Measurements from ENCODE around the gene GABBR2.
A peak's percentile ranks its signal among the peaks of the same experiment; 100 is the strongest.

Gene GABBR2

DNA sequence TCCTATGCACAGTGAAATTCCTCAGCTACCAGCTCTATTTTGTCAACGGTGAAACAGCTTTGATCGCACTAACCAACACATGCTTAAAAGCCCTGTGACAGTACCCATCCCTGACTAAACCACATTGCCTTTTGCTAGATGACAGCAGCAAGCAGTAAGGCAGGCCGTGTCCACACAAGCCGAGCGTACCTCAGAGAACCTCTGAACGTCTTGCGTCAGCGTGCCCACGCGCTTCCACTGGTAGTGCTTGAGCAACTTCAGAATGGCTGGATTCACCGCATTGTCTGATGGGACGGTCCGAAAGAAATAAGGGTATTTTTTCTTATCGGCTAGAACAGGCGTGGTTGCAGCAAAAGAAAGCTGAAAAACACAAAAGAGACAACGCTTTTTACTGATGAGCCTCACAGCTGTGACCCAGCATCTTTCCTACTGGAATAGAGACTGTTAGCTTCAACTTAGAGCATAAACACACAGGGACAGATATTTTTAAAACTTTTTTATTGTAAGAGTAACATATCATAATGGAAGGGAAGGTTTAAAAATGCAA, 167.0 kb downstream of the GABBR2 start:
- no peak for DNase-seq (ENCODE audit: low spot score)

DNA sequence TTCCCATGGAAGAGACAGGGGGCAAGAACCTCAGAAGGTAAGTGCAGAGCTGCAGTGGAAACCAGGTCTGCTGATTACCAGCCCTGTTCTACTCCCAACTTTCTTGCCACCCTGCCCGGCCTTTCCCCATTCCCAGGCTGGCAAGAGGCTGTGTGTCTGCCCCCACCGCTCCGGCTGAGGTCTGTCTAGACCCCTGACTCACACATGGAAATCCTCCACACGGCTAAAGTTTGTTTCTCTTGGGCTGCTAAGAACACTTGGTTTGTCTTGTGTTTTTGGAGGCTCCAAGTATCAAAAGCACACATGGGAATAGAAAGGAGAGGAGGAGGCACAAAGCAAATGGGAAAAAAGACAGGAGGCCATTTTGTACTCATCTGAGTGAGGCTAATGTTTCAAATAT, 168.3 kb downstream of the GABBR2 start:
- no peak for DNase-seq (ENCODE audit: low spot score)

- no peak for DNase-seq (ENCODE audit: low spot score)
These were observed 168.8 kb downstream of the GABBR2 start for GRCh38 chr9:98539954-98540353.

GRCh38 chr9:98538626-98539031, 170.1 kb downstream of the GABBR2 start:
- DNase-seq (ENCODE audit: low spot score) = no peak

DNA sequence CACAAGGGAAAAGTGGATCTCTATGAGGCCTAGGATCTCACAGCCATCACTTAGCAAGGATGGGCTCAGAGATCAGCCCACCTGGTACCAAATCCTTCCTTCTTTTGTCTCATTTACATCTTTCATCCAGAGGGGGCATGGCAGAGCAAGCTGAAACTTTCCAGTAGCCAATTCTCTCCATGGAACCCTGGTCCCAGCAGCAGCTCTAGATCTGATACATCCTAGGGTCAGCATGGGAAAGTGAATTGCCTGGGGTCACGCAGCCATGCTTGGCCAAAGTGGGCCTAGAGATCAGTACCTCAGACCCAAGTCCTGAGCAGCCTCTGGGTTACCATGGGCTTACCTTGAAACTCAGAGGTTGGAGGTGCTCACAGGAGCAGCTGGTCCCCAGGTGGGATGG, 170.5 kb downstream of the GABBR2 start:
- DNase-seq (ENCODE audit: low spot score) = no peak

- DNase-seq (ENCODE audit: low spot score) = no peak
These were observed 172.1 kb downstream of the GABBR2 start for GRCh38 chr9:98536542-98537173.

GRCh38 chr9:98533866-98534265, 174.9 kb downstream of the GABBR2 start:
- no peak for DNase-seq (ENCODE audit: low spot score)

DNA sequence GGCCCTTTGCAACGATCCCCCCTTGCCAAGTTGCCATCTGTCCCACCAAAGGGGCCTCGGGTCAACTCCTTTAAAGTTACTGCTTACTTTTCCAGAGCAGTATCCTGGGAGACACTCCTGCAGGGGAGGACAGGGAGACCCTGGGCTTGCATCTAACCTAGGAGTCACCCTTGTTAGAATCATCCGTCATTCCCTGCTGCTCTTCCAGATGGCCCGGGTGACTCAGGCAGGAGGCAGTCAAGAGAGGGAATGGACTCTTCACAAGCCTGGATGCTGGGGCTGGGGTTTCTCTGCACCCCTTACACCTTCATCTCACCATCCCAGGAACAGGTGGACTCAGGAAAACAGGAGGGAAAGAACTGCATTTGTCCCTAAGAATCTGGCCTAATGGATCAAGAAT, 175.6 kb downstream of the GABBR2 start:
- DNase-seq (ENCODE audit: low spot score) = no peak

GRCh38 chr9:98532574-98532973, 176.2 kb downstream of the GABBR2 start:
- DNase-seq (ENCODE audit: low spot score) = no peak

DNA sequence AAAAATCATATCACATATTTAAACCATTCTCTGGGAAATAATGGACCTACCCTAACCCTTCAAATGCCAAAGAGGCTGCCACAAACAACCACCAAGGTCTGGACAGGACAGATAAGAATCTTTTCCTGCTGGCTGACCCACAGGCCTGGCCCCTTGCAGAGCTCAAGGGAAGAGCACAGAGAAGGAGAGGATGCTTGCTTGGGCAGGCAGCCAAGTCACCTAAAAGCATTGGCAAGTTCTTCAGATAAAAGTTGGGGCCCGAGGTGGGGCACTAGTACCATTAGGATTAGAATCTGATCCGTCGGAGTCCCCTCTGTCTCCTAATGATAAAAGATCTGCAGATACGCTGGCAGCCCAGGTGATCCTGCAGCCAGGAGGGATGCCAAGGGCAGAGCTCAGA, 176.6 kb downstream of the GABBR2 start:
- no peak for DNase-seq (ENCODE audit: low spot score)

DNA sequence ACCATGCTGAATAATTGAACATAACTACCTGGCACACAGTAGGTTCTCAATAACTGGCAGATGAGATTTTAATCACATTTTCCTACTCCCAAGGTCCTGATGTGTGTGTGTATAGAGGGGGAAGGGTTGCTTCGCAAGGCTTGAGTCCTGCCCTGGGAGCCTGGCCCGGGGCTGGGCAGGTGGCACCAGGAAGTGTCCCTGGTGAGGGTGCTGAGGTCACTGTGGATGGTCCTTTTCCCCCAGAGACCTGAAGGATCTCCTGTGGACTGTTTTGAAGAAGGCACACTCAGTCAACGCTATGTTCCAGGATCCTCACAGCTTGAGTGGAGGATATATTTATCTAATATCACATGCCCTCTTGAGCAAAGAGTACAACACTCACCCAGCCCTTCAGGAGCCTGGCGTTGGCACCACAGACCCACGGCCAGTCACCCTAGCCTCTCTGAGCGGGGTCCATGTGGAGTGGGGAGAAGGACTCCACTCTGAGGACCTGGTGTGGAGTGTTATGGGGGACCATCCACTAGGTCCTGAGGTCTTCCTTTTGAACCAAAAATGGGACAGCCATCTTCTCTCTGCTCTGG, 177.8 kb downstream of the GABBR2 start:
- DNase-seq (ENCODE audit: low spot score) = no peak

GRCh38 chr9:98530275-98530674, 178.5 kb downstream of the GABBR2 start:
- no peak for DNase-seq (ENCODE audit: low spot score)

DNA sequence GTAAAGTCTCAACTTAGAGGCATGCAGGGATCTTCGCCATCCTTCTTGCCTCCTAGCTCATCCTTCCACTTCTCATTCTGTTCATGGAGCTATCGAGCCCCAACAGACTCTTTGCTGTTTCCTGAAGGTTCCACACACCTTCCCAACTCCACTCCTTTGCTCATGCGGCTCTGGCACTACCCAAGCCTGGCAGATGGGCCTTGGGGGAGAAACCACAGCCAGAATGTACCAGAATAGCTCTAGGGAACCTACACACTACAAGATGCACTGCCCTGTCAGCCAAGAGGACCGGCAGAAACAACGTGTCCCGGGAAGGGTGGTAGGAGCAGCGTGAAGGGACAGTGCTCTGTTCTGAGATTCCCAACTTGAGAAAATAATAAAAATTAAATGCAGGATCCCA, 178.9 kb downstream of the GABBR2 start:
- no peak for DNase-seq (ENCODE audit: low spot score)

- DNase-seq (ENCODE audit: low spot score) = peak; percentile 42
These were observed 185.4 kb downstream of the GABBR2 start for GRCh38 chr9:98523231-98523901.

DNA sequence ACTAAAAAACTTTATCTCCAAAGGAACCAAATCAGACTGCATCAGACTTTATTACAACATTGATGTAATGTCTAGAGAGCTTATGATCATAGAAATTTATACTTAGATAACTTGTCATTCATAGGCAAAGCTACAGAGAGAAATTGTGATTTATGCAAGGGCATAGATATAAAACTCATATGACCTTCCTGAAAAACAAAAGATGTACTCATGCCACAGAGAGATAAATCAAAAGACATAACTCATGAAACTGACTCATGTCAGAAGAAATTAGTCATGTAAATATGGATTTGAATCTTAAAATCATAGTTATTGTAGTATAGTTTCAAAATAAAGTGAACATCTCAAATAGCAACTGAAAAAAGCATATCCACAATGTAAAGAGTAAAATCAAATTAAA, 186.2 kb downstream of the GABBR2 start:
- peak; percentile 38 for DNase-seq (ENCODE audit: low spot score)

- peak; percentile 38 for DNase-seq (ENCODE audit: low spot score)
These were observed 187.6 kb downstream of the GABBR2 start for GRCh38 chr9:98521141-98521540.

DNA sequence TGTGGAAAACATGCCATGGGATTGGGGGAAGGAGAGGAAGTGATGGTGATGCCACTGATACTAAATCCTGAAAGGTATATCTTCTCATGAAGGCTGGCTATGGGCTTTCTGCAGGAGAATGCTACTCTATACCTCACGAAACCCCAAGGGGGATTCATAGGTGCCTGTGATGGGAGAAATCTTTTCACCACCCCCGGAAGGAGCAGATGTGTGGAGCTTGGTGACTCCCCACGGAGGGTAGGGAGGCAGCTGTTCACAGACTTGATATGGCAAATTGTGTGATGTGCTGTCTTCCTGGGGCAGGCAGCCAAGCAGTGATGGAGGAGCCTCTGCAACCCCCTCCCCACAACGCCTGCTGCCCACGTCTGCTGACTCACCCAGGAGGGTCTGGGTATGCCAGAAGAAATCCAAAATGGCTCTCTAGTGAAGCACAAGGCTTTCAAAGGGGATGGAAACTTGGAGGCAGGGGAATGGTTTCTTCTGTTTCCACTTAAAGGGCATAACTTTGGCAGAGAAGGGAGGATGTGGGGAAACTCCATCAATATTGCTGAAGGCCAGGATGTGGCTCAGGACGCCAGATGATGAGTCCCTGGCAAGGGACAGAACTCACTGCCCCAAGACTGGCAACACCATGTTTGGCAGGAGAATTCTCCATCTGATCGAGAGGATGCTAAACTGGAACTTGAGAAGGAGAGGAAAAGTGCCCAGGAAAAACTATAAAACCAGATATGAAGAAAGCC, 188.3 kb downstream of the GABBR2 start:
- no peak for DNase-seq (ENCODE audit: low spot score)

DNA sequence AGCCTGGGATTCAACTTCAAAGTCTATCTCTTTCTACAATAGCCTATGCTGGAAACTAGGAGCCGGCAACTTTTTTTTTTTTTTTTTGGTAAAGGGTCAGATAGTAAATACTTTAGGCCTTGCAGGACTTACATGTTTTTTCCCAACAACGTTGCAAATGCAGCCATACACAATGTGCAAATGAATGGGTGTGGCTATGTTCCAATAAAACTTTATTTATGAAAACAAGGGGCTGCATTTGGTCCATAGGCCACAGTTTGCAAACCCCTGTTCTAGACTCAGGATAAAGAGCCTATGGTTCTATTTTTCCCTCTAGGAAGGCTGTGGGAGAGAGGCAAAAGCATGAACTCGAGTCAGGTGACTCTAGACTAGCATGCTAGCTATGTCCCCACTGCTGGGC, 189.1 kb downstream of the GABBR2 start:
- DNase-seq (ENCODE audit: low spot score) = no peak

DNA sequence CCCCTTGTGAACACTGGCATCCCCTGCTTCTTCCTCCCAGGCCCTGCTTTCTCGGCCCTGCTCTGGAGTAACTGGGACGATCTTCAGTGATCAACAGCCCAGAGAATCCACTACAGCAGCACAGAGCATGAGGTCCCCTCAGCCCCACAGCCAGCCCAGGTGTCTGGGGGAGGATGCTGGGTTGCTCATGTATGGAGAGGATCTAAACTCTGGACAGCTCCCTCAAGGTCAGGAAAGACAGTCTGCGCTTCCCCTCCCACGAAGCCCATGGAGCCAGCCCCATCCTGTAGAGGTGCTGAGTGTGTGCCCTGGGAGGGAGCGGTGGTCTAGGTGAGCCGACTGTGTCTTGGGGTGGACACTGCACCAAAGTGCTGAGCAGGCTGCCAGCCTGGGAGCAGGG, 190.2 kb downstream of the GABBR2 start:
- no peak for DNase-seq (ENCODE audit: low spot score)

DNA sequence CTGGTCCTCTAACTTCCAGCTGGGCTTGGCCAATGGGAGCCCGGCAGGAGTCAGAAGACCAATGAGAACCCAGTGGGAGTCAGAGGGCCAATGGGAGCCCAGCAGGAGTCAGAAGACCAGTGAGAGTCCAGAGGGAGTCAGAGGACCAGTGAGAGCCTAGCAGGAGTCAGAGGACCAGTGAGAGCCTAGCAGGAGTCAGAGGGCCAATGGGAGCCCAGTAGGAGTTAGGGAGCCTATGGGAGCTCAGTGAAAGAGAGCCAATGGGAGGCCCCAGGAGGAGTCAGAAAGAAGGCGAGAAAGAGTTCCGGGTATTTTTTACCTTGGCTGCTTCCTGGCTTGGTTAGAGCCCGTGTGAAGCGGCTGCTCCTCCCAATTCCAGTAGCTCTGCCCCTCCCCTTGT, 191.0 kb downstream of the GABBR2 start:
- DNase-seq (ENCODE audit: low spot score) = peak; percentile 12

DNA sequence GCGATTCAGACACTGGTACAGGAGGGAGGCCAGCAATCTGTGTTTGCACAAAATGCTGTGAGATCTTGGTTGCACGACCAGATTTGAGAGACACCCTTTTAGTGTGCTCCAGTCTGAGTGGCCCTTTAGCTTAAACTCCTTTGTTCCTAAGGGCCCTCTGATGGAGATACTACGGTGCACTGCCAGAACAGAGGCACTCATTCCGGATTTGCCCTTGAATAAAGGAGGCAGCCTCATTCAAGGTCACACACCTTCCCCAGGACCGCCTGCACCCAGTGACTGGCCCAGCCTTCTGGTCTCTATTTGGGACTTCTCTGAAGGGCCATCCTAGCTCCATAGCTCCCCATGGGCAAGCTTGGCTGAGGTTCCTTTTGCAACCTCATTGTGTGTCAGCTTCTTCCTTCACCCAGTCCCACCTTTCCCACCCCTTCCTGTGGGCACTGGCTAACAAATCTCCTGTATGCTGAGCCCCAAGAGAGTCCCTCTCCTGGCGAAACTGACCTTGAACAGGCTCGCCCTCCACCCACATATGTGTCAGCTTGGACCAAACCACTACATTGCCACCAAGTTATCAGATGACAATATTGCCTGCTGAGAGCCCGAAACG, 191.7 kb downstream of the GABBR2 start:
- DNase-seq (ENCODE audit: low spot score) = no peak

GRCh38 chr9:98516205-98516896, 192.4 kb downstream of the GABBR2 start:
- no peak for DNase-seq (ENCODE audit: low spot score)
